Fibroblast of lung (primary cell): ENCODE measurements around the gene ANKRD17.

Source experiments
- CTCF ChIP-seq, 2 donors: IDR thresholded peaks in 1 of 2; conservative IDR thresholded peaks in 1 of 2; 1 replicate in 1 of 2; 2 replicates in 1 of 2; pipeline ENCODE4 v1.5.1; 2011 to 2012; ENCODE audit warnings: low read length in 2 of 2, control low read depth in 1 of 2, inconsistent platforms in 1 of 2, low read depth in 1 of 2, mild to moderate bottlenecking in 1 of 2
- EZH2 ChIP-seq: IDR thresholded peaks from 2 replicates; pipeline ENCODE4 v1.5.1; 2012; ENCODE audit warnings: low read length, control low read depth, mild to moderate bottlenecking; ENCODE audit errors: missing control alignments

- TF ChIP-seq CTCF (conservative IDR thresholded peaks at IDR 0.05 in 1 of 2, IDR thresholded peaks at IDR 0.05 in 1 of 2; ENCODE audit: low read depth in 1 of 2, low read length in 2 of 2) = no peak
- no peak for TF ChIP-seq EZH2
Observed at GRCh38 chr4:73220815-73221214, 37.8 kb downstream of the ANKRD17 start.
